NB4 (cell line): ENCODE data around the gene CIP2A.

ENCODE experiments used
- DNase-seq: peaks from one replicate; pipeline ENCODE4 v3.0.0; 2010; ENCODE audit warnings: low read depth
- H3K4me3 ChIP-seq: one replicate; pipeline ENCODE4 v1.5.1; 2011; ENCODE audit warnings: mild to moderate bottlenecking, low read depth, low read length, moderate library complexity
- MAX ChIP-seq: IDR thresholded peaks from 2 replicates; pipeline ENCODE4 v1.6.1; 2011; ENCODE audit warnings: low read depth, low read length
- MYC ChIP-seq: IDR thresholded peaks from 2 replicates; pipeline ENCODE4 v1.6.1; 2011; ENCODE audit warnings: low read depth, low read length
- POLR2A ChIP-seq: IDR thresholded peaks from 2 replicates; pipeline ENCODE4 v1.6.1; 2011; ENCODE audit warnings: mild to moderate bottlenecking; ENCODE audit not compliant: insufficient read length; ENCODE audit errors: extremely low read depth
- TF ChIP-seq, protein P1 (sequence below): IDR thresholded peaks from one replicate; pipeline ENCODE4 v1.5.1; 2012; ENCODE audit warnings: low read depth, low read length

CIP2A gene

DNA sequence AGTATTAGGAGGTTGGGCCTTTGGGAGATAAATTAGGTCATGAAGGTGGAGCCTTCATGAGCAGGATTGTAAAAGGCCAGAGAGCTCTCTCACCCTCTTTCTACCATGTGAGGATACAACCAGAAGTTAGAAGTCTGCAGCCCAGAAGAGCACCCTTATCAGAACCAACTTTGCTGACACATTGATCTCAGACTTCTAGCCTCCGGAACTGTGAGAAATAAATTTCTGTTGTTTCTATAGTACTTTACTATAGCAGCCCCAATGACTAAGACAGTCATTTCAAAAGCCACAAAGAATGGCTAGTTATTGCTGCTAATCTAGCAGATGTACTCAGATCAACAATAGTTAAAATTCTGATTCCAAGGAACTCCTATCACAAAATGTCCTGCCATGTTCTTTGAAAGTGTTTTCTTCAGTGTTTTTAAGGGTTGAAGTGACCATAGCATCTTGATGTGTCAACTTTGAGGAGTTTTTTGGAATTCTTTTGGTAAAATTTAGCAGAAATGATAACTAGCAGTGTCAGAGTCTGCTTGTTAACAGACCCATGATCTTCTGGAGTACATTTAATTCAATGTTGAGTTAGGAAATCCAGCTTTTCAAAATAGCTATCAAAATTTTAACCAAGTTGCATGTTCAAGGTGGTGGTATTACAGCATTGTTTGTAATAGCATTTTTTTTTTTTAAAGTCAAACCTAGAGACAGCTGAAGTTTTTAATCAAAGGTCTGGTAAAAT lies 10.6 kb upstream of the CIP2A start:
- no peak for DNase-seq
- H3K4me3 ChIP-seq, result no peak overlapping the region
- no peak for TF ChIP-seq POLR2A
- TF ChIP-seq, protein P1, sequence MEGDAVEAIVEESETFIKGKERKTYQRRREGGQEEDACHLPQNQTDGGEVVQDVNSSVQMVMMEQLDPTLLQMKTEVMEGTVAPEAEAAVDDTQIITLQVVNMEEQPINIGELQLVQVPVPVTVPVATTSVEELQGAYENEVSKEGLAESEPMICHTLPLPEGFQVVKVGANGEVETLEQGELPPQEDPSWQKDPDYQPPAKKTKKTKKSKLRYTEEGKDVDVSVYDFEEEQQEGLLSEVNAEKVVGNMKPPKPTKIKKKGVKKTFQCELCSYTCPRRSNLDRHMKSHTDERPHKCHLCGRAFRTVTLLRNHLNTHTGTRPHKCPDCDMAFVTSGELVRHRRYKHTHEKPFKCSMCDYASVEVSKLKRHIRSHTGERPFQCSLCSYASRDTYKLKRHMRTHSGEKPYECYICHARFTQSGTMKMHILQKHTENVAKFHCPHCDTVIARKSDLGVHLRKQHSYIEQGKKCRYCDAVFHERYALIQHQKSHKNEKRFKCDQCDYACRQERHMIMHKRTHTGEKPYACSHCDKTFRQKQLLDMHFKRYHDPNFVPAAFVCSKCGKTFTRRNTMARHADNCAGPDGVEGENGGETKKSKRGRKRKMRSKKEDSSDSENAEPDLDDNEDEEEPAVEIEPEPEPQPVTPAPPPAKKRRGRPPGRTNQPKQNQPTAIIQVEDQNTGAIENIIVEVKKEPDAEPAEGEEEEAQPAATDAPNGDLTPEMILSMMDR, result no peak
- TF ChIP-seq MAX, result no peak
- no peak for TF ChIP-seq MYC

DNA sequence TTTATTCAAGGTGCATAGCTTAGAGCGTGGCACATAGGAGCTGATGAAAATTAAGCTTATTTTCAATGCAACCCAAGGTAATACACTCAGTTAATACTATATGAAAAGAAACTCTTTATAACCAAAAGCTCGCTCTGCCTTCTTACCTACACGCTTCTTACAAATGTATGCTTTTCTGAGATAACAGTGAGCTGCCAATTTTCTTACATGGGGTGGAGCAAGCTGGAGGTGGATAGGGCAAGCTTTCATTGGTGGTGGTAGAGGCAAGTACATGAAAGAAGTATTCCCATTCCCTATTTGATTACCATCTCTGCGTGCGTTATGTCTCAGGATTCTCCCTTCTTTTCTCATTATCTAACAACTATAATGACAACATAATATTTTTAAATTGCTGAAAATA lies 9.1 kb upstream of the CIP2A start:
- no peak for TF ChIP-seq MAX
- TF ChIP-seq POLR2A, result no peak
- TF ChIP-seq, protein P1, result no peak
- no peak for TF ChIP-seq MYC
- no peak overlapping the region for H3K4me3 ChIP-seq
- DNase-seq, result no peak

- H3K4me3 ChIP-seq, result no peak overlapping the region
- TF ChIP-seq POLR2A, result no peak
- TF ChIP-seq, protein P1, result no peak
- no peak for TF ChIP-seq MAX
- TF ChIP-seq MYC, result no peak
- no peak for DNase-seq
Observed at GRCh38 chr3:108595321-108595720, 6.1 kb upstream of the CIP2A start.

- DNase-seq, result peak; percentile 5
- no peak for TF ChIP-seq MYC
- no peak for TF ChIP-seq MAX
- TF ChIP-seq, protein P1, result no peak
- no peak for TF ChIP-seq POLR2A
Observed at GRCh38 chr3:108590460-108590859, 1.2 kb upstream of the CIP2A start.

DNA sequence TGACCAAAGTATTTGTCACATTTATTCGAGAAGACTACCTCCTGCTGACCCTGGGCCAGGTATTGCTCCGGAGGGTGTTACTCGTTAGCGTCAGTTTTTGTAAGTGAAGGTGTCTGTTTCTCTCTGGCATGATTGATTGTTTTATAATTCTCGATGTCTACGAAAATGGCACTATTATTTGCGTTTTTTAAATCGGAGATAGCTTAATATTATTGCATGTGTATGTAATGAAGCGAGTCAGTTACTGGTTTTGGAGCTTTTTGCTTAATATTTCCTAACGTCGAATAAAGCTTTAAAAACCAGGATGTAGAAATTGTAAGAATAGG lies 723 bp upstream of the CIP2A start:
- DNase-seq, result no peak
- H3K4me3 ChIP-seq, result peak overlapping the region; percentile 96
- no peak for TF ChIP-seq MYC
- no peak for TF ChIP-seq MAX
- no peak for TF ChIP-seq POLR2A
- TF ChIP-seq, protein P1, result no peak

More at GRCh38 chr3:108590460-108590859, 1.2 kb upstream of the CIP2A start:
- H3K4me3 ChIP-seq, result peak overlapping the region; percentile 96
